Measurements from ENCODE around the gene PNPLA2.

Gene PNPLA2

GRCh38 chr11:825366-826226, 6.9 kb downstream of the PNPLA2 start:
- H3K4me3 ChIP-seq (ENCODE audit: control insufficient read depth, low read depth, low read length), result no peak overlapping the region
- TF ChIP-seq CTCF (IDR thresholded peaks at IDR 0.05; ENCODE audit: control insufficient read depth, insufficient read depth, low read depth, low read length, missing control alignments), result no peak
- DNase-seq (ENCODE audit: low read depth), result no peak

DNA sequence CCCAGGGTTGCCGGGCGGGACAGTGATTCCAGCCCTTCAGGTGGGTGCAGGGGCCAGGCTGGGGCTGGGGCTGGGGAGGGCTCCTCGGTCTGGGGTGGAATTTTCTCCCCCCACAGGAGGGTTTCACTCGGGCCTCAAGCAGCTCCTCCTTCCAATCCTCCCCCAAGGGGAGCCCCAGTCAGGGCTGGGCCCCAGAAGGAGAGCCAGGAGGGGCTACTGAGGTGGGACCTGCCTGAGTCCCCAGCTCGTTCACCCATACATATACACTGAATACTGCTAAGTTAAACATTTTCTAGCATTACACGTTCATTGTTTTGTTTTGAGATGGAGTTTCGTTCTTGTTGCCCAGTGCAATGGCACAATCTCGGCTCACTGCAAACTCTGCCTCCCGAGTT, 7.5 kb downstream of the PNPLA2 start:
- H3K4me3 ChIP-seq (ENCODE audit: control insufficient read depth, low read depth, low read length), result no peak overlapping the region
- no peak for TF ChIP-seq CTCF (IDR thresholded peaks at IDR 0.05; ENCODE audit: control insufficient read depth, insufficient read depth, low read depth, low read length, missing control alignments)
- no peak for DNase-seq (ENCODE audit: low read depth)

DNA sequence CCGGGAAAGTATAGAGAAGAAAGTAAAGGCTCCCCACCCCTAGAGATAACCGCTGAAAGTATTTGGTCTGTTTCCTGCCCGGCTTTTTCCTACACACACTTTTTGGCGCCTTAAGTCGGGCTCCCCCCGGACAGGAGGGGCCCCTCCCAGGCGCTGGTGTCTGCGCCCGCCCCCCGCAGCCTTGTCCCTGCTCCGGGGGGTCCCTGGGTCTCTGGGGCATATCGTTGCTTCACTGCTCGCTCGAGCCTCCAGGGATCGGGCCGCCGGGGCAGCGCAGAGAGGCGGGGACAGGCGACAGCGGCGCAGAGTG, 8.1 kb downstream of the PNPLA2 start:
- H3K4me3 ChIP-seq (ENCODE audit: control insufficient read depth, low read depth, low read length), result peak overlapping the region; percentile 14
- TF ChIP-seq CTCF (IDR thresholded peaks at IDR 0.05; ENCODE audit: control insufficient read depth, insufficient read depth, low read depth, low read length, missing control alignments), result no peak
- DNase-seq (ENCODE audit: low read depth), result no peak

DNA sequence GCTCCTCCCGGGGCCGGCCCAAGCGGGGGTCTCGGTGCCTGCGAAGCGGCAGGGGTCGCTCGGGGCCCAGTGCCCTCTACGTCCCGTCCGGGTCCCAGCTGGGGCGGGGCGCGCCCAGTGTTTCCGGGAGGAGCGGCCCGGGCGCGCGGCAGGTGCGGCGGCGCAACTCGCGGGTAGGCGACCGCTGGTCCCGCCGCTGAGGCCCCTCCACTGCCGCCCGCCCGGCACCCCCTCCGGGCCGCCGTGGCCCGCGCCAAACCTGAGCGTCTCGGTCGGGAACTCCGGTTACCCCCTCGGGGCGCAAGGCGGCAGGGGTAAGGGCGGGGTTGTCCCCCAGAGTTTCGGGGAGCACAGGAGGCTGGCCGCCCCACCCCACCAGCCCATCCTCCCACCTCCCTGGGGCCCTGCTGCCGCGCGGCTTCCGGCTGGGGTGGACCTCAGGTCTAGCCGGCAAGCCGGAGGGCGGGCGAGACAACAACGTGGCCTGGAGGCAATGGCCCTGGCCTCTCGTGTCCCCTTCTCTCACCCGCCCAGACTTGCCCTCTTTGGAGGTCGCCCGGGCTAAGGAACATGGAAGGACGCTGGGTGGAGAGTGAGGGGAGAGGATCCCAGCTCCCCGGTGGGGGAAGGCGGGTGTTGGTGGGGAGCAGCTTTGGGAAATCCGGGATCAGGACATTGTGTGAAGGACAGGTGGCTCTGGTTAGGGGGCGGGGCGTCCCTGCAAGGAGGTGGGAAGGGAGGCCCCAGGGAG, 8.6 kb downstream of the PNPLA2 start:
- H3K4me3 ChIP-seq (ENCODE audit: control insufficient read depth, low read depth, low read length), result no peak overlapping the region; the same call in 1 of the 2 replicates
- no peak for DNase-seq (ENCODE audit: low read depth)
- no peak for TF ChIP-seq CTCF (IDR thresholded peaks at IDR 0.05; ENCODE audit: control insufficient read depth, insufficient read depth, low read depth, low read length, missing control alignments)

- TF ChIP-seq CTCF (IDR thresholded peaks at IDR 0.05; ENCODE audit: control insufficient read depth, insufficient read depth, low read depth, low read length, missing control alignments), result no peak
- DNase-seq (ENCODE audit: low read depth), result no peak
- peak within 1 kb of the TSS; percentile 14 for H3K4me3 ChIP-seq (ENCODE audit: control insufficient read depth, low read depth, low read length)
Measured at GRCh38 chr11:827897-828192, 9.1 kb downstream of the PNPLA2 start, which contains the start of gene CRACR2B. CRACR2B (plus strand) TSS chr11:827919; CDS start chr11:828608, 689 bp downstream.

DNA sequence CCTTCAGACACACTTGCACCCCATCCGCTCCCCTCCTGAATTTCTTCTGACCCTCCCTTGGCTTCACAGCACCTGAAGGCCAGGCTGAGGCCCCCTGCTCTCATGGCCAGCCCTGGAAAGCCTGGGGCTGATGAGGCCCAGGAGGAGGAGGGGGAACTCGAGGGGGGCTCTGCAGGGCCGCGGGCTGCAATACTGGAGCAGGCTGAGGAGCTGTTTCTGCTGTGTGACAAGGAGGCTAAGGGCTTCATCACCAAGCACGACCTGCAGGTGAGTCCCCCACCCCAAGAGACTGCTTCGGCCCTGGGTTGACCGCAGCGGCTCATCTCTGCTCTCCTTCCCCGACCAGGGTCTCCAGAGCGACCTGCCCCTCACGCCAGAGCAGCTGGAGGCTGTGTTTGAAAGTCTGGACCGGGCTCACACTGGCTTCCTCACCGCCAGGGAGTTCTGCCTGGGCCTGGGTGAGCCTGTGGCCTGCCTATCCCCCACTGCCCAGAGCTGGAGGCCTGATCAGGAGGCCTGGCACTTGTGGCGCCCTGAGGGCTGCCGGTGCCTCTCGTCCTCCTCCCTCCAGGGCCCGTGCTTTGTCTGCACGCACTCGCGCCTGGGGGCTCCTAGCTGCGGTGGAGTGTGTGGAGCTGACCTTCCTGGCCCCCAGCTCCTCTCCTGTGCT, 9.9 kb downstream of the PNPLA2 start:
- no peak overlapping the region for H3K4me3 ChIP-seq (ENCODE audit: control insufficient read depth, low read depth, low read length)
- DNase-seq (ENCODE audit: low read depth), result no peak
- no peak for TF ChIP-seq CTCF (IDR thresholded peaks at IDR 0.05; ENCODE audit: control insufficient read depth, insufficient read depth, low read depth, low read length, missing control alignments)

Measured in AG09309 (cell line).